ENCODE data around the gene FNDC3B.

Gene FNDC3B

GRCh38 chr3:172232579-172233212, 193.3 kb downstream of the FNDC3B start:
- no peak overlapping the region for H3K4me3 ChIP-seq (replicated peaks; ENCODE audit: low read depth, low read length)
- no peak for DNase-seq (ENCODE audit: low read depth)
- TF ChIP-seq CTCF (IDR thresholded peaks at IDR 0.05; ENCODE audit: low read length, missing control alignments) = no peak

- DNase-seq (ENCODE audit: low read depth) = no peak
- TF ChIP-seq CTCF (IDR thresholded peaks at IDR 0.05; ENCODE audit: low read length, missing control alignments) = no peak
- no peak overlapping the region for H3K4me3 ChIP-seq (replicated peaks; ENCODE audit: low read depth, low read length)
These were observed 194.3 kb downstream of the FNDC3B start for GRCh38 chr3:172233474-172234277.

- no peak overlapping the region for H3K4me3 ChIP-seq (replicated peaks; ENCODE audit: low read depth, low read length)
- DNase-seq (ENCODE audit: low read depth) = no peak
- TF ChIP-seq CTCF (IDR thresholded peaks at IDR 0.05; ENCODE audit: low read length, missing control alignments) = no peak
These were observed 196.3 kb downstream of the FNDC3B start for GRCh38 chr3:172235698-172236097.

- no peak for TF ChIP-seq CTCF (IDR thresholded peaks at IDR 0.05; ENCODE audit: low read length, missing control alignments)
- no peak for DNase-seq (ENCODE audit: low read depth)
- no peak overlapping the region for H3K4me3 ChIP-seq (replicated peaks; ENCODE audit: low read depth, low read length)
These were observed 197.7 kb downstream of the FNDC3B start for GRCh38 chr3:172236771-172237742.

GRCh38 chr3:172238188-172238587, 198.8 kb downstream of the FNDC3B start:
- H3K4me3 ChIP-seq (replicated peaks; ENCODE audit: low read depth, low read length) = no peak overlapping the region
- no peak for DNase-seq (ENCODE audit: low read depth)
- no peak for TF ChIP-seq CTCF (IDR thresholded peaks at IDR 0.05; ENCODE audit: low read length, missing control alignments)

GRCh38 chr3:172239218-172239790, 199.9 kb downstream of the FNDC3B start:
- DNase-seq (ENCODE audit: low read depth) = no peak
- TF ChIP-seq CTCF (IDR thresholded peaks at IDR 0.05; ENCODE audit: low read length, missing control alignments) = no peak
- no peak overlapping the region for H3K4me3 ChIP-seq (replicated peaks; ENCODE audit: low read depth, low read length)
